GM12873 (cell line): ENCODE measurements around the gene GAPDHS.

ENCODE experiments used
- CTCF ChIP-seq: IDR thresholded peaks from 2 replicates; pipeline ENCODE4 v1.5.1; 2012; ENCODE audit warnings: low read depth, mild to moderate bottlenecking, moderate library complexity, low read length, control low read depth; ENCODE audit not compliant: insufficient read depth; ENCODE audit errors: missing control alignments

The GAPDHS gene

GRCh38 chr19:35529241-35530218, 3.7 kb upstream of the GAPDHS start:
- TF ChIP-seq CTCF: no peak

GRCh38 chr19:35531291-35531690, 2.0 kb upstream of the GAPDHS start:
- TF ChIP-seq CTCF: no peak

- peak; percentile 16 for TF ChIP-seq CTCF
These were observed 651 bp downstream of the GAPDHS start for GRCh38 chr19:35533822-35534392.

- TF ChIP-seq CTCF: no peak
These were observed 1.7 kb downstream of the GAPDHS start for GRCh38 chr19:35534803-35535480.

GRCh38 chr19:35539314-35539713, 6.1 kb downstream of the GAPDHS start:
- TF ChIP-seq CTCF: no peak

- no peak for TF ChIP-seq CTCF
These were observed 6.6 kb downstream of the GAPDHS start for GRCh38 chr19:35539850-35540249.

- no peak for TF ChIP-seq CTCF
These were observed 7.2 kb downstream of the GAPDHS start for GRCh38 chr19:35540356-35540927.
